K562 (cell line): Measurements from ENCODE around the gene NAA38. TPM values are rescaled to one million over a fixed set of nuclear protein-coding genes. Genes with fewer than 3 reads are reported as not detected.

Experiments used
- ATAC-seq: fragments of 200-7000 bp; cut with Tn5 transposase; 3 replicates; pipeline ENCODE4 v1.9.1; 2020; ENCODE audit warnings: moderate library complexity
- BruUV-seq: library from RNA; stranded (reverse); fragments of 400-500 nt; replicated peaks from 2 replicates; lab custom pipeline; 2021; lab: Mats Ljungman, UMichigan
- CTCF ChIA-PET: fragments of 300-600 bp; formaldehyde crosslinking; extraction: SDS; loops from one replicate; lab custom pipeline; 2021; ENCODE audit warnings: low intra/inter-chr PET ratio; lab: Yijun Ruan, JAX
- POLR2A ChIA-PET: fragments of 300-600, 350-650 bp; sonication (Branson Sonifier 250); formaldehyde crosslinking; extraction: SDS; loops from one replicate; lab custom pipeline; 2021; ENCODE audit warnings: antibody characterized with exemption, inconsistent platforms; lab: Yijun Ruan, JAX
- DNase-seq, 4 experiments: peaks; one replicate each; pipeline versions ENCODE4 v3.0.0 to v3.0.0-alpha.2; 2011 to 2018; ENCODE audit warnings: low spot score in 3 of 4, mixed read lengths in 3 of 4; ENCODE audit errors: extremely low read depth in 1 of 4
- FAIRE-seq: peaks from 2 replicates; lab custom pipeline; 2011; peaks lifted over from hg19 to GRCh38; lab: Jason Lieb, UNC
- H2AFZ ChIP-seq: 2 replicates; pipeline ENCODE4 v1.6.0; 2011; ENCODE audit warnings: low read depth, low read length, control low read depth, inconsistent platforms
- H3K27ac ChIP-seq: fragments of 200-600 bp; 3 replicates; pipeline ENCODE4 v1.8.0; 2011; ENCODE audit warnings: low read depth, mild to moderate bottlenecking, control low read depth, inconsistent platforms, low read length, moderate library complexity, mixed read lengths; ENCODE audit errors: extremely low read depth
- H3K27me3 ChIP-seq, 2 experiments: fragments of 300-600 bp in 1 of 2; 2 replicates in 1 of 2; 3 replicates in 1 of 2; pipeline versions ENCODE4 v1.6.0 to v1.8.0; 2011; ENCODE audit warnings: inconsistent platforms in 2 of 2, low read length in 2 of 2, mild to moderate bottlenecking in 1 of 2, mixed read lengths in 1 of 2, moderate library complexity in 1 of 2; ENCODE audit not compliant: control insufficient read depth in 2 of 2, insufficient read depth in 2 of 2
- H3K36me3 ChIP-seq: fragments of 300-600 bp; 3 replicates; pipeline ENCODE4 v1.8.0; 2011; ENCODE audit warnings: mild to moderate bottlenecking, low read length, inconsistent platforms; ENCODE audit not compliant: control insufficient read depth, insufficient read depth
- H3K4me1 ChIP-seq, 2 experiments: fragments of 200-600 bp in 1 of 2; replicated peaks in 1 of 2; 2 replicates in 1 of 2; 3 replicates in 1 of 2; pipeline versions ENCODE4 v1.5.1 to v1.8.0; 2011; ENCODE audit warnings: inconsistent platforms in 2 of 2, low read length in 2 of 2, mild to moderate bottlenecking in 1 of 2, mixed read lengths in 1 of 2, moderate library complexity in 1 of 2; ENCODE audit not compliant: control insufficient read depth in 2 of 2, insufficient read depth in 2 of 2
- H3K4me2 ChIP-seq: 2 replicates; pipeline ENCODE4 v1.6.1; 2011; ENCODE audit warnings: low read length, control low read depth, inconsistent platforms, mixed read lengths; ENCODE audit not compliant: insufficient read depth
- H3K4me3 ChIP-seq: fragments of 200-600 bp; sonication (generic), shearing (Covaris generic); 2 replicates; pipeline ENCODE4 v1.5.1; 2016; ENCODE audit warnings: control low read depth, inconsistent platforms
- H3K79me2 ChIP-seq: fragments of 200-600 bp; 3 replicates; pipeline ENCODE4 v1.8.0; 2011; ENCODE audit warnings: low read length, inconsistent platforms; ENCODE audit not compliant: control insufficient read depth, insufficient read depth
- H3K9ac ChIP-seq, 2 experiments: 2 replicates each; pipeline versions ENCODE4 v1.6.0 to v1.6.1; 2011; ENCODE audit warnings: low read depth in 2 of 2, low read length in 2 of 2, control low read depth in 1 of 2, inconsistent platforms in 1 of 2, mild to moderate bottlenecking in 1 of 2, mixed read lengths in 1 of 2; ENCODE audit not compliant: insufficient read depth in 1 of 2
- H3K9me1 ChIP-seq: one replicate; pipeline ENCODE4 v1.6.0; 2011; ENCODE audit warnings: inconsistent platforms, mild to moderate bottlenecking, low read length, moderate library complexity; ENCODE audit not compliant: control insufficient read depth, insufficient read depth
- H3K9me3 ChIP-seq: replicated peaks from 2 replicates; pipeline ENCODE4 v1.5.1; 2011; ENCODE audit warnings: low read depth, low read length, inconsistent platforms; ENCODE audit not compliant: control insufficient read depth, insufficient read depth
- H4K20me1 ChIP-seq: replicated peaks from 2 replicates; pipeline ENCODE4 v1.6.1; 2011; ENCODE audit warnings: low read length, inconsistent platforms, mixed read lengths; ENCODE audit not compliant: control insufficient read depth, insufficient read depth
- COPS2 ChIP-seq: fragments of 450-650 bp; conservative IDR thresholded peaks from 2 replicates; pipeline ENCODE4 v1.6.1; 2016; ENCODE audit warnings: mild to moderate bottlenecking, moderate library complexity
- KLF13 ChIP-seq: fragments of 450-650 bp; IDR thresholded peaks from 2 replicates; pipeline ENCODE4 v1.6.1; 2016; ENCODE audit warnings: missing genetic modification characterization, low read depth, mild to moderate bottlenecking, missing compliant biosample characterization, moderate library complexity, borderline replicate concordance
- MCM3 ChIP-seq: fragments of 450-650 bp; IDR thresholded peaks from 2 replicates; pipeline ENCODE4 v1.6.1; 2016
- RBM14 ChIP-seq: fragments of 200-400 bp; formaldehyde crosslinking; IDR thresholded peaks from 2 replicates; pipeline ENCODE4 v1.6.1; 2018; ENCODE audit warnings: low read depth, mild to moderate bottlenecking, low read length, moderate library complexity, borderline replicate concordance; ENCODE audit not compliant: insufficient read depth
- SIX5 ChIP-seq, 2 experiments: IDR thresholded peaks; 2 replicates each; pipeline ENCODE4 v1.6.1; 2011; ENCODE audit warnings: low read length in 2 of 2, borderline replicate concordance in 1 of 2, low read depth in 1 of 2, mild to moderate bottlenecking in 1 of 2, moderate library complexity in 1 of 2; ENCODE audit not compliant: insufficient read depth in 1 of 2
- ZBTB40 ChIP-seq, 2 experiments: fragments of 450-650 bp in 1 of 2; sonication (generic) in 1 of 2; formaldehyde crosslinking in 1 of 2; IDR thresholded peaks; 2 replicates each; pipeline versions ENCODE4 v1.7.1 to v1.9.0; 2016 to 2022; ENCODE audit warnings: inconsistent platforms in 1 of 2, mild to moderate bottlenecking in 1 of 2, missing genetic modification reagents in 1 of 2
- ZNF445 ChIP-seq: fragments of 250-450 bp; sonication (Bioruptor Pico); IDR thresholded peaks from 2 replicates; pipeline ENCODE4 v1.4.0; 2020; ENCODE audit warnings: low read depth, mild to moderate bottlenecking, moderate library complexity
- WGBS: fragments of 100-300 bp; shearing (Covaris generic); methylation state at CpG from one replicate; pipeline ENCODE4 v1.1.6; 2016; ENCODE audit warnings: low coverage, mixed read lengths; ENCODE audit not compliant: insufficient coverage; ENCODE audit errors: missing lambda C conversion rate; 5-methylcytosine and 5-hydroxymethylcytosine counted together
- in situ Hi-C: fragments of 300-500 bp; cut with MboI; formaldehyde crosslinking; loops from 4 replicates; pipeline ENCODE4 v1.15.0; 2018; ENCODE audit warnings: inconsistent platforms, mixed read lengths
- intact Hi-C: fragments of 100-400 bp; cut with micrococcal nuclease; formaldehyde crosslinking; loops from 2 replicates; pipeline ENCODE4 v1.14.2; 2022
- polyA plus RNA-seq, 8 experiments: library from polyadenylated mRNA; depleted of rRNA in 4 of 8; stranded (reverse) in 5 of 8; unstranded in 3 of 8; fragments of >200 nt; fragmentation: Nextera tagmentation in 2 of 8; fragmentation: Illumina TruSeq in 1 of 8; extraction: Ambion mirVana in 2 of 8; extraction: Trizol in 1 of 8; gene quantifications; 2 replicates each; pipeline versions ENCODE4 v1.2.1 to v1.2.3, GENCODE V29; 2011 to 2014; ENCODE audit warnings: inconsistent platforms in 1 of 8, missing spikeins in 1 of 8
- total RNA-seq, 7 experiments: library from RNA; depleted of rRNA in 6 of 7; stranded (reverse); fragments of >200 nt in 6 of 7; fragmentation: Illumina TruSeq in 2 of 7; extraction: Trizol in 2 of 7; gene quantifications; 2 replicates each; pipeline versions ENCODE4 v1.2.1 to v1.2.3, GENCODE V29; 2011 to 2021; ENCODE audit warnings: low replicate concordance in 1 of 7

Gene NAA38
- total and polyA plus RNA-seq, 9 of the 15 experiments (the other 6 are each of a cell fraction or from before 2014, with no cell fraction given), result 16.4 to 99.8 (median 57.3) TPM

GRCh38 chr17:7814969-7815368, 42.4 kb downstream of the NAA38 start:
- in situ Hi-C loops (no loop called here), intact Hi-C loops (no loop called here)
- Histone ChIP-seq H4K20me1 (no peaks in the 10 kb centered on the region; the same call in 1 of the 2 replicates), H3K79me2 (no peaks in the 10 kb centered on the region), H3K27ac (no peak overlapping the region), H3K4me2 (no peak overlapping the region), H3K9ac (no peak overlapping the region), H3K4me3 (no peak overlapping the region), H3K36me3 (no peaks in the 10 kb centered on the region), H3K4me1 (no peaks in the 10 kb centered on the region; a peak in 1 of 5 replicates), H2AFZ (no peak overlapping the region), H3K9me1 (no peaks in the 10 kb centered on the region), H3K27me3 (peaks cover 15 to 44% of the 10 kb centered on the region in 2 experiments), H3K9me3 (no peaks in the 10 kb centered on the region)
- ChIA-PET CTCF (no interaction called here), POLR2A (no interaction called here)
- TF ChIP-seq ZNF445, result no peak
- no peak for TF ChIP-seq RBM14
- no peak for TF ChIP-seq SIX5 (IDR thresholded peaks at IDR 0.05; ENCODE audit: borderline replicate concordance in 1 of 2, insufficient read depth in 1 of 2, low read depth in 1 of 2, low read length in 2 of 2)
- no peak for TF ChIP-seq COPS2
- no peak for ATAC-seq
- no peak for FAIRE-seq
- WGBS, result 15% methylated on average over 5 of the region's 5 CpGs
- DNase-seq, result no peak
- BruUV-seq, result no TSS peak

GRCh38 chr17:7811251-7811650, 46.1 kb downstream of the NAA38 start:
- ChIA-PET POLR2A (no interaction called here), CTCF (no interaction called here)
- in situ Hi-C loops, result no loop called here
- no peak for ATAC-seq
- no peak for DNase-seq
- Histone ChIP-seq H2AFZ (no peak overlapping the region), H3K36me3 (no peaks in the 10 kb centered on the region), H3K4me2 (no peak overlapping the region), H3K27me3 (peaks cover 8 to 28% of the 10 kb centered on the region in 2 experiments; a peak in 4 of 5 replicates), H4K20me1 (no peaks in the 10 kb centered on the region), H3K79me2 (no peaks in the 10 kb centered on the region), H3K9ac (no peak overlapping the region), H3K9me3 (no peaks in the 10 kb centered on the region), H3K4me3 (no peak overlapping the region), H3K27ac (no peak overlapping the region), H3K4me1 (no peaks in the 10 kb centered on the region; a peak in 1 of 5 replicates), H3K9me1 (no peaks in the 10 kb centered on the region)
- intact Hi-C loops, result no loop called here
- WGBS, result 5% methylated on average over 3 of the region's 3 CpGs
- no TSS peak for BruUV-seq
- FAIRE-seq, result no peak
- TF ChIP-seq ZBTB40 (IDR thresholded peaks at IDR 0.05), result no peak
- TF ChIP-seq ZBTB40 (CRISPR knock-in tag; IDR thresholded peaks at IDR 0.05), result no peak
- TF ChIP-seq MCM3, result no peak
- no peak for TF ChIP-seq KLF13 (tag)
